OCI-LY1 (cell line): ENCODE results near the gene NPVF.

Experiments
- H2AFZ ChIP-seq: fragments of 200-600 bp; sonication (generic), shearing (Covaris generic); 2 replicates; pipeline ENCODE4 v1.6.0; 2014; ENCODE audit warnings: antibody characterized with exemption, mild to moderate bottlenecking, low read length
- H3F3A ChIP-seq: fragments of 200-600 bp; sonication (generic), shearing (Covaris generic); 2 replicates; pipeline ENCODE4 v1.6.0; 2014; ENCODE audit warnings: mild to moderate bottlenecking, antibody characterized with exemption, low read length, moderate library complexity; ENCODE audit not compliant: insufficient read depth
- H3K27ac ChIP-seq: fragments of 200-600 bp; sonication (generic); 2 replicates; pipeline ENCODE4 v1.5.1; 2014; ENCODE audit warnings: low read length, mixed run types, mild to moderate bottlenecking, low read depth; ENCODE audit not compliant: poor library complexity, severe bottlenecking
- H3K27me3 ChIP-seq: fragments of 200-600 bp; sonication (generic); 2 replicates; pipeline ENCODE4 v1.6.0; 2014; ENCODE audit warnings: antibody characterized with exemption, mild to moderate bottlenecking, low read length, moderate library complexity; ENCODE audit not compliant: insufficient read depth
- H3K36me3 ChIP-seq: fragments of 200-600 bp; sonication (generic); 2 replicates; pipeline ENCODE4 v1.6.1; 2014; ENCODE audit warnings: mild to moderate bottlenecking, antibody characterized with exemption, low read length, moderate library complexity, mixed read lengths; ENCODE audit not compliant: insufficient read depth
- H3K4me1 ChIP-seq: fragments of 200-600 bp; sonication (generic); 2 replicates; pipeline ENCODE4 v1.5.1; 2014; ENCODE audit warnings: mild to moderate bottlenecking, low read length, moderate library complexity; ENCODE audit not compliant: insufficient read depth, severe bottlenecking
- H3K4me2 ChIP-seq: fragments of 200-600 bp; sonication (generic), shearing (Covaris generic); 2 replicates; pipeline ENCODE4 v1.6.1; 2014; ENCODE audit warnings: low read length
- H3K4me3 ChIP-seq: fragments of 200-600 bp; sonication (generic); 2 replicates; pipeline ENCODE4 v1.5.1; 2014; ENCODE audit warnings: low read length, low read depth, mild to moderate bottlenecking, mixed read lengths; ENCODE audit not compliant: poor library complexity, severe bottlenecking
- H3K79me2 ChIP-seq: fragments of 200-600 bp; shearing (Covaris generic); 2 replicates; pipeline ENCODE4 v1.6.1; 2016; ENCODE audit warnings: mixed run types, low read length, mixed read lengths; ENCODE audit not compliant: insufficient read depth
- H3K9ac ChIP-seq: fragments of 200-600 bp; sonication (generic), shearing (Covaris generic); 2 replicates; pipeline ENCODE4 v1.6.1; 2014; ENCODE audit warnings: mild to moderate bottlenecking, low read length, mixed read lengths
- H3K9me2 ChIP-seq: fragments of 200-600 bp; sonication (generic), shearing (Covaris generic); 2 replicates; pipeline ENCODE4 v1.6.1; 2014; ENCODE audit warnings: low read depth, mild to moderate bottlenecking, low read length, mixed read lengths
- H3K9me3 ChIP-seq: fragments of 200-600 bp; shearing (Covaris generic); 2 replicates; pipeline ENCODE4 v1.6.1; 2014; ENCODE audit warnings: low read length, mixed read lengths
- H4K20me1 ChIP-seq: fragments of 200-600 bp; sonication (generic), shearing (Covaris generic); 2 replicates; pipeline ENCODE4 v1.6.0; 2016; ENCODE audit warnings: mild to moderate bottlenecking, low read length; ENCODE audit not compliant: insufficient read depth
- CTCF ChIP-seq: fragments of 200-600 bp; sonication (generic), shearing (Covaris generic); IDR thresholded peaks from 2 replicates; pipeline ENCODE4 v1.5.1; 2017; ENCODE audit warnings: mild to moderate bottlenecking, antibody characterized with exemption, low read length, moderate library complexity, mixed read lengths
- EZH2 ChIP-seq: fragments of 200-600 bp; sonication (generic), shearing (Covaris generic); IDR thresholded peaks from 2 replicates; pipeline ENCODE4 v1.8.0; 2017; ENCODE audit warnings: borderline replicate concordance, mixed run types, mild to moderate bottlenecking, antibody characterized with exemption, low read length, moderate library complexity, mixed read lengths

NPVF gene

GRCh38 chr7:25189197-25189596, 39.1 kb downstream of the NPVF start:
- H3K79me2 ChIP-seq = no peaks in the 10 kb centered on the region
- no peak overlapping the region for H3K9ac ChIP-seq
- H3K9me2 ChIP-seq = no peaks in the 10 kb centered on the region
- TF ChIP-seq CTCF (no peak), EZH2 (no peak)
- H4K20me1 ChIP-seq = no peaks in the 10 kb centered on the region
- H3K9me3 ChIP-seq = no peaks in the 10 kb centered on the region
- H3K4me3 ChIP-seq = no peak overlapping the region
- H3F3A ChIP-seq = no peaks in the 10 kb centered on the region
- H3K4me2 ChIP-seq = no peak overlapping the region
- H3K36me3 ChIP-seq = no peaks in the 10 kb centered on the region
- H2AFZ ChIP-seq = no peak overlapping the region
- H3K4me1 ChIP-seq = no peaks in the 10 kb centered on the region
- no peak overlapping the region for H3K27ac ChIP-seq
- H3K27me3 ChIP-seq = no peaks in the 10 kb centered on the region

DNA sequence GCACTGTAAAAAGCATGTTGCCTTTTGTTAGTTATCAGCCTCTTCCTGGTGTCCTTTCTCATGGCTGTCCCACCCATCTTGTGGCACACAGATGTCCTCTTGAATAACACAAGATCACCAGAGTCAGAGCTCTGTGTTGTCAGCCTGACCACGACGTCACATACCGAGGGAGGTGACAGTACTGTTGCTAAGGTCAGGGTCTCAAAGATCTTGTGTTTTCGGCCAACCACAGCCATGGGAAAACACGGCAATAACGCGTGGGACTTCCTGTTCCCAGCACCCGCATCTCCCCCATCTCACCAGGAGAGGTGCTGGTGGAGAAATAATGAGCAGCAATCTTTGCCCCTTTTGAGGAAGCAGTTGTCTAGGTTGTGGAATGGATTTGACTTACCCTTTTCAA, 40.4 kb downstream of the NPVF start:
- Histone ChIP-seq H3K27ac (no peak overlapping the region), H3F3A (no peaks in the 10 kb centered on the region), H3K27me3 (no peaks in the 10 kb centered on the region), H3K9ac (no peak overlapping the region), H4K20me1 (no peaks in the 10 kb centered on the region), H2AFZ (no peak overlapping the region), H3K36me3 (no peaks in the 10 kb centered on the region), H3K4me1 (no peaks in the 10 kb centered on the region), H3K79me2 (no peaks in the 10 kb centered on the region), H3K9me3 (no peaks in the 10 kb centered on the region), H3K4me2 (no peak overlapping the region), H3K9me2 (no peaks in the 10 kb centered on the region), H3K4me3 (no peak overlapping the region)
- TF ChIP-seq EZH2 (no peak), CTCF (no peak)

GRCh38 chr7:25186436-25186835, 41.9 kb downstream of the NPVF start:
- Histone ChIP-seq H3K9ac (no peak overlapping the region), H3K9me2 (no peaks in the 10 kb centered on the region), H3K4me1 (no peaks in the 10 kb centered on the region), H3K79me2 (no peaks in the 10 kb centered on the region), H3K9me3 (no peaks in the 10 kb centered on the region), H3F3A (no peaks in the 10 kb centered on the region), H3K4me2 (no peak overlapping the region), H3K27me3 (no peaks in the 10 kb centered on the region), H2AFZ (no peak overlapping the region), H3K4me3 (no peak overlapping the region), H3K36me3 (no peaks in the 10 kb centered on the region), H4K20me1 (no peaks in the 10 kb centered on the region), H3K27ac (no peak overlapping the region)
- TF ChIP-seq EZH2 = no peak
- no peak for TF ChIP-seq CTCF
